Activated T-cell treated with anti-CD3 and anti-CD28 coated beads for 48 hours (primary cell): ENCODE data around the gene NEDD4.
"Not testable (repeated sequence)": the region's sequence is repeated elsewhere in the genome, so short reads cannot be mapped to it uniquely, and the experiment has no call there.

Experiments
- DNase-seq: peaks from one replicate; pipeline ENCODE4 v3.0.0-alpha.2; 2020; ENCODE audit warnings: low read depth

The NEDD4 gene

GRCh38 chr15:55824857-55825613 lies 168.4 kb downstream of the NEDD4 start:
- DNase-seq = no peak

GRCh38 chr15:55823699-55824340 lies 169.6 kb downstream of the NEDD4 start:
- no peak for DNase-seq

DNA sequence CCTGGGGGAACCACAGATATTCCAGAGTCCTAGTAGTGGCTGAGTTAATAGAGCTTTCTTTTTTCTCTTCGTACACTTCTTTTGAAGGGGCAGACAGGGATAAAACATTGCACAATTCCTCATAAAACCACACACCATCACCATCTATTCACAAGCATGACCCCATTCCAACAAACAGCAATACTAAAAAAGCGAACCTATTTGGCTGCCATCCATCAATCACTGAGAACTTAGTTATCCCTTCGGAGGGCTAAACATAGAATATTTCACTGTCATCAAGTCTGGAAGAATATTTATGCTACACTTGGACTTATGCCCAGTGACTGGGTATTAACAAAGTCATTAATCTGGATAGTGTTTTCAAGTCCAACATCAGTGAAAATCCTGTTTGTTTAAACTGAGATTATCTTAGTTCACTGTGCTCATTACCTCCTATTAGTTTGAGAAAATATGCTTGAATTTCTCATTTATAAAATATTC lies 170.2 kb downstream of the NEDD4 start:
- no peak for DNase-seq

- DNase-seq = not testable (repeated sequence)
These were observed 171.7 kb downstream of the NEDD4 start for GRCh38 chr15:55821740-55822139.

GRCh38 chr15:55820043-55820442 lies 173.4 kb downstream of the NEDD4 start:
- no peak for DNase-seq

GRCh38 chr15:55819397-55820034 lies 173.9 kb downstream of the NEDD4 start:
- no peak for DNase-seq

DNA sequence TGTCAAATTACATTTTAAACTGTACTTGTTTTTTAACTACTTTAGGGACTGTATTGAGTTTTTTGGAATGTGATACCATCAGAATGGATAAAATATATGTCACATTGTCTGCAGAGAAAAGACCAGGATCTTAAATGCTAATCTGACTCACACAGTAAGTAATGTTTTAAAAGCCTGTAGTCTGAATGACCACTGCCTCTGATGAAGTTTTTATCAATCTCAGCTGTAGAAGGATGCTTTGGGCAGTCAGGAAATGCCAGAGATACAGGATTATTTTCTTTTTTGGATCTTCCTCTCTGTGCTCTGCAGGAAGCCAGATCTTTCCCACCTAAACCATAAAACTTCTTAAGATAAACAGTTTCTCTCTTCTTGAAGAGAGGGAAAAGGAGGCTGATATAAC lies 177.4 kb downstream of the NEDD4 start:
- DNase-seq = no peak

DNA sequence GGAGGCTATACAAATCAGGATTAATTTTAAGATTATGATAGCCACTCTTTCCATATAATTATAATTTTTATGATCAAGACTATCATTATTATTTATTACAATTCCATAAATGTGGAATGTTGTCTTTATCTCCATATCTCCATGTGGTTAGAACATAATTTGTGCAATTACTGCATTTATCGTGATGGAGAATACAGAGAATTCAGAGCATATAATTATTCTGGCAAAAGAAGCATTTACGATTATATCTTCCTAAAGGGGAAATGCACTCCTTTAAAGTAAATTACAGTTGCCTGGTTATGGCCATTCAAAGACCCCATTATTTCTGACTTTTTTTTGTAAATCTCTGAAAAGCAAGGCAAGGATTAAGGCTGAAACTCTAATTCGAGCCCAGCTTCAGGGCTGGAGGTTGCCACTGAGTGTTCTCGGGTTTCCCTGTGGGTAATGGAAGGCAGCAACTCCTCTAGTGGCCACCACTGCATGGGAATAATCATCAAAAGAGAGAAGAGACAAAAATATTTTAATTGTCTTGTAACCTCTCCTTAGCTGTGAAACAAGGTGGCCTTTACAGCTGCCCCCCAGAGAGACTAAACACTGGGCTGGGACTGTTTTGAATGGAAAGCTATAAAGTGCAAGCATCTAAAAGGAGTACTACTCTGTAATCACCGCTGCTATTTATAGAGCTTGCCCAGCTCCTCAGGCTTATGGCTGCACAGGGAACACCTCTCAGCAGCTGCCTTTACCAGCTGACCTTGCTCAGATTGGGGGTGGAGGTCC lies 190.6 kb downstream of the NEDD4 start:
- no peak for DNase-seq

DNA sequence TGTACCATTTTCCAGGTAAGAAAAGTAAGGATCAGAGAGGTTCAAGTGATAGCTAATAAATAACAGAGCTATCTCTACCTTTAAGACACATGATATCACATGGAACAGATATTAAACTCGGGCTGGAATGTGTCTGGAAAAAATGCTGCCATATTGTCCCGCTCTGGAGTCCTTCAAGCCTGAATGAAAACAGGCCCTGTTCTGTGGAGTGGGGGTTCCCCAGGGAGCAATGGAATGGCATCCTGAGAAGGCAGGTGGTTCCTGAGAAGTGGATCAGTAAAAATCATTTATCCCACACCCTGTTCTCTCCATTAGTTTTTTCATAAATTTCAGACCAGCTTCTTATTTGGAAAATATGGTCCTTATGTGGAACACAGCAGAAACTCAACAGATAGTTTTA lies 193.2 kb downstream of the NEDD4 start:
- no peak for DNase-seq

GRCh38 chr15:55799291-55800212 lies 193.9 kb downstream of the NEDD4 start:
- DNase-seq = peak; percentile 23

DNA sequence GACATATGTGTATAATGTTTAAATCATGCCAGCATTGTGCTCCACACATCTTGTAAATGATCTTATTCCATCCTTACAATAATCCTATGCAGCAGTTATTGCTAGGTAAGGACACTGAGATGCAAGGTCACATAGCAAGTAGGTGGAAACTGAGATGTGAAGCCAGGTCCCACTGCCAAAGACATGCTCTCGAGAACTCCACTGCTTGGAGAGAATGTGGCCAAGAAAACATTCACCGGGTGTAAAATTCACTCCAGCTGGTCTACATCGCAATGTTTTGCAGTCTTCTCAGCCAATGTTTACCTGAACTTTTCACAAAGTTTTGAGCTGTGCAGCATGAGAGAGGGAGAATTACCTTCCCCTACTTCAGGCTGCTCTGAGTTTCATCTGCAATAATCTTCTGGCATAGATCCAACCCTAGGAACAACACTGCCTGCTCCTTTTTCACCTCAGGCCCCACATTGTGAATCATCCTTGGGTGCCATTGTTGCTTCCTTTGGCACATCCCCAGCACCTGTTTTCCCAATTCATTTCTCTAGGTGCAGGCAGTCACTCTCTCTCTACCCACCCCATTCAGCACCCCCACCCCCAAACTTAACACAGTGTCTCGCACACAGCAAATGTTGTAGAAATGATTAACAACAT lies 197.0 kb downstream of the NEDD4 start:
- DNase-seq = no peak

GRCh38 chr15:55795031-55795430 lies 198.4 kb downstream of the NEDD4 start:
- DNase-seq = no peak

DNA sequence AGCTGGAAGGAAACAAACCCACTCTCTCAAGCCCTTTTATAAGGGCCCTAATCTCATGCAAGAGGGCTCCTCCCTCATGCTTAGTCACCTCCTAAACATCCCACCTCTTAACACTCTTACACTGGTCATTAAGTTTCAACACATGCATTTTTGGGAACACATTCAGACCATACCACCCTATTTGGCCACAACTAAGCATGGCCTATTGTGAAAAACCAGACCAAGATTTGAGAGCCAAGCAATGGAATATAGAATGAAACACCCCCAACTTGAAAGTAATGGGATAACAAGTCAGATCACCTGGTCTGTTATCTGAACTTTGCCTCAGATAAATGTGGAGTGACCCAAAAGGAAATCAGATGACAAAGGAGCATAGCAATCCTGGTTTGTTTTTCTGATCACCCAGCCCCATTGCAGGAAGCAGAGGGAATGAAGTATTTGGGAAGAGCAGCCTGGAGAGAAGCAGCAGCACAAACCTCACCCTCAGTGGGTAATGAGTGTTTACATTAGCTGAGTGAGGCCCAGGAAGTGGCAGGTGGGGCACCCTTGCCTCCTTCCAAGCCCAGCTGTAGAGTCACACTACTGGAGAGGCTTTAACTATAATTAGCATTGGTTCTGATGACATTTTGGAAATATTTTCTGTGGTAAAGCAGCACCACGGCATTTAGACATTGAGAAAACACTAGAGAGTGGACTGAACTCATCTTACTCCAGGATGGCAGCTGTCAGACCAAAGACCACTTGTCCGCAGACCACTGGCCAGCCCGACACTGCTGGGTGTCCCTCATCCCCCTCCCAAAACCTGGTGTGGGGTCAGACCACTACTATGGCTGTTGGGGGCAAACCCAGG lies 201.6 kb downstream of the NEDD4 start:
- no peak for DNase-seq

GRCh38 chr15:55789066-55789660 lies 204.2 kb downstream of the NEDD4 start:
- peak; percentile 51 for DNase-seq

- DNase-seq = no peak
These were observed 207.1 kb downstream of the NEDD4 start for GRCh38 chr15:55786341-55786740.

- DNase-seq = not testable (repeated sequence)
These were observed 207.8 kb downstream of the NEDD4 start for GRCh38 chr15:55785593-55785992.

DNA sequence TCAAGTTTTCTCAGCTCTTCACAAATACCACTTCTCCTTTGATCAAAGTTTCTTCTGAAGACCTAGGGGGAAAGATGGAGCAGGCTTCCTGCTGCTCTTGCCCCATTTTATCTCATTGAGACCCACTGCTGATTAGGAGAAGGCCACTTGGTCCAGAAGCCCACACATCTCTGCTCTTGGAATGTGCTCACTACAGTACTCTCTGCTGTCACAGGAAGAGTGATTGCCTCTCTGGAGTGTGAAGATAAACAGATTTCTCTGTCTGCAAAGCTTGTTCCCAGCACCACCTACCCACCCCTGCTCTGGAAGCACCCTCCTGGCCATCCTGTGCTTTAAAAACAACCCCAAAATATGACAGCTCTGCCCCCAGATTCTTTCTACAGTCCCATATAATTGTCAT lies 209.1 kb downstream of the NEDD4 start:
- DNase-seq = no peak

DNA sequence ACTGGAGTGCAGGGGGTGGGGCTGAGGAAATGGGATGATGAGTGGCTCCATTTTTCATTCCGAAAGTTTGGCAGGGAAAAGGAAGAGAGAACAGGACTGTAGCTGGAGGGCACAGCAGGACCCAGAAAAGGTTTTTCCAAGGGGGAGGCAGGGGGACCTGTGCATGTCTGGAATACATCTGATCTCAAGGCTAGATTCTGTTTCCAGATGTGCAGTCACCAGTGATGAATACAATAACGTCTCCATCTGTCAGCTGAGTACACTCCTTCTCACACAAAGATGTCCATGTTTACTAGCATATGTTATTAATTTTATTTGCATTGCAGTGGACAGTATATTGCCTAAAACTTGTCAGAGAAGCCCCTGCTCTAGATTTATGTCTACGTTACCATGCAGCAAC lies 210.5 kb downstream of the NEDD4 start:
- no peak for DNase-seq

DNA sequence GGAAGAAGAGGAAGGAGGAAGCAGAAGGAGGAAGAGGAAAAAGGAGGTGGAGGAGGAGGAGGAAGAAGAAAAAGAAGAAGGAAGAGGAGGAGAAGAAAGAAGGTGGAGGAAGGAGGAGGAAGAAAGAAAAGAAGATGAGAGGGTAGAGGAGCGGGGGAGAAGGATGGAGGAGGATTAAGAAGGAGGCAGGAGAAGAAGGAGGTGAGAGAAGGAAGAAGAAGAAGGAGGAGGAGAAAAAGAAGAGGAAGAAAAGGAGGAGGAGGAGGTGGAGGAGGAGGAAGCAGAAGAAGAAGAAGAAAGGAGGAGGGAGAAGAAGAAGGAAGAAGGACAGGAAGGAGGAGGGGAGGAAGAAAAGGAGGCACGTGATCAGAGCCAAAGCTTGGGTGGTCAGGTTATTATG lies 213.1 kb downstream of the NEDD4 start:
- DNase-seq = no peak
